ENCODE data around the gene GBE1.

DNA sequence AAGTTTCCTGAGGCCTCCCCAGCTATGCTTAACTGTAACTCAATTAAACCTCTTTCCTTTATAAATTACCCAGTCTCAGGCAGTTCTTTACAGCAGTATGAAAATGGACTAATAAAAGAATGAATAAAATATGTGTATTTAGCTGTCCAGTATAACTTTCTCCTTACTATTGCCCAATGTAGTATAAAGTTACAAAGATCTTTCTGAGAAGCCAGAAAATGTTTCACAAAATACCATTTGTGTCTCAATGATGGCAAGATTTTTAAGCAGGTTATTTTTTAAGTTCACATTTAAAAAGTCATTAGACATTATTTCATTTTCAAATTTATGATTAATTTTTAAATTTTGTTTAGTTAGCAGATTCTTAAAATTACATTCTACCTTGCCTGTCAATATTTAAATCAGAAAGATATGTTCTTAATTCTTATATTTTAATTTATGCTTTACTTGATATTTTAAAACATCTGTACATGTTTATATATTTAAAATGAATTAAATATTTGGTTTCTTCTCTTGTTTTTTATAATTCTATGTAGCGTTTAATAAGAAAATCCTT lies 189.2 kb downstream of the GBE1 start:
- TF ChIP-seq POLR2A (IDR thresholded peaks at IDR 0.05) (no peak), POLR2AphosphoS5 (IDR thresholded peaks at IDR 0.05) (no peak)
- TF ChIP-seq, protein P1, sequence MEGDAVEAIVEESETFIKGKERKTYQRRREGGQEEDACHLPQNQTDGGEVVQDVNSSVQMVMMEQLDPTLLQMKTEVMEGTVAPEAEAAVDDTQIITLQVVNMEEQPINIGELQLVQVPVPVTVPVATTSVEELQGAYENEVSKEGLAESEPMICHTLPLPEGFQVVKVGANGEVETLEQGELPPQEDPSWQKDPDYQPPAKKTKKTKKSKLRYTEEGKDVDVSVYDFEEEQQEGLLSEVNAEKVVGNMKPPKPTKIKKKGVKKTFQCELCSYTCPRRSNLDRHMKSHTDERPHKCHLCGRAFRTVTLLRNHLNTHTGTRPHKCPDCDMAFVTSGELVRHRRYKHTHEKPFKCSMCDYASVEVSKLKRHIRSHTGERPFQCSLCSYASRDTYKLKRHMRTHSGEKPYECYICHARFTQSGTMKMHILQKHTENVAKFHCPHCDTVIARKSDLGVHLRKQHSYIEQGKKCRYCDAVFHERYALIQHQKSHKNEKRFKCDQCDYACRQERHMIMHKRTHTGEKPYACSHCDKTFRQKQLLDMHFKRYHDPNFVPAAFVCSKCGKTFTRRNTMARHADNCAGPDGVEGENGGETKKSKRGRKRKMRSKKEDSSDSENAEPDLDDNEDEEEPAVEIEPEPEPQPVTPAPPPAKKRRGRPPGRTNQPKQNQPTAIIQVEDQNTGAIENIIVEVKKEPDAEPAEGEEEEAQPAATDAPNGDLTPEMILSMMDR (IDR thresholded peaks at IDR 0.05) = no peak

Measured in suprapubic skin (tissue), 4 donors.